Mesothelial cell of epicardium (in vitro differentiated cells): ENCODE results near the gene MAEA. TPM values are rescaled to one million over a fixed set of nuclear protein-coding genes. Genes with fewer than 3 reads are reported as not detected.

Source experiments
- DNase-seq, 2 experiments: peaks; one replicate each; pipeline ENCODE4 v3.0.0; 2021; ENCODE audit warnings: low spot score in 2 of 2; ENCODE audit not compliant: unreplicated experiment in 2 of 2
- H3K27ac Mint-ChIP-seq: 2 replicates; pipeline ENCODE4 v1.8.0; 2021; ENCODE audit warnings: mixed read lengths
- H3K27me3 Mint-ChIP-seq: 2 replicates; pipeline ENCODE4 v1.8.0; 2021; ENCODE audit warnings: low read depth, mixed read lengths
- H3K36me3 Mint-ChIP-seq: 2 replicates; pipeline ENCODE4 v1.8.0; 2021; ENCODE audit warnings: mixed read lengths
- H3K4me1 Mint-ChIP-seq: 2 replicates; pipeline ENCODE4 v1.8.0; 2021; ENCODE audit warnings: mixed read lengths
- H3K4me3 Mint-ChIP-seq: 2 replicates; pipeline ENCODE4 v1.8.0; 2021; ENCODE audit warnings: mild to moderate bottlenecking, moderate library complexity, mixed read lengths
- H3K9me3 Mint-ChIP-seq: 2 replicates; pipeline ENCODE4 v1.8.0; 2021; ENCODE audit warnings: mixed read lengths
- CTCF ChIP-seq: fragments of 200-600 bp; sonication (generic); IDR thresholded peaks from one replicate; pipeline ENCODE4 v1.5.0; 2021; ENCODE audit warnings: antibody characterized with exemption; ENCODE audit not compliant: unreplicated experiment
- total RNA-seq: library from RNA; stranded (reverse); gene quantifications from 3 replicates; pipeline ENCODE4 v1.2.1, GENCODE V29; 2021

MAEA gene
- total RNA-seq, 1 donor from 2014 or later, result 73.4 TPM

GRCh38 chr4:1242506-1243450 lies 46.9 kb upstream of the MAEA start:
- Mint-ChIP-seq H3K4me1 (peaks cover 27% of the 10 kb centered on the region), H3K27ac (peak overlapping the region; percentile 39), H3K27me3 (no peaks in the 10 kb centered on the region), H3K4me3 (no peak overlapping the region), H3K9me3 (no peaks in the 10 kb centered on the region), H3K36me3 (peaks cover 12% of the 10 kb centered on the region)
- TF ChIP-seq CTCF, result no peak
- peak in 1 of 2 experiments; percentile 35 for DNase-seq

GRCh38 chr4:1243451-1244080 lies 46.1 kb upstream of the MAEA start:
- DNase-seq, result peak in 1 of 2 experiments; percentile 36
- H3K27me3 Mint-ChIP-seq, result no peaks in the 10 kb centered on the region
- H3K4me1 Mint-ChIP-seq, result peaks cover 27% of the 10 kb centered on the region
- no peak for TF ChIP-seq CTCF
- H3K27ac Mint-ChIP-seq, result no peak overlapping the region
- H3K9me3 Mint-ChIP-seq, result no peaks in the 10 kb centered on the region
- no peak overlapping the region for H3K4me3 Mint-ChIP-seq
- peaks cover 10% of the 10 kb centered on the region for H3K36me3 Mint-ChIP-seq

- Mint-ChIP-seq H3K4me3 (no peak overlapping the region), H3K9me3 (no peaks in the 10 kb centered on the region), H3K27ac (no peak overlapping the region), H3K4me1 (peaks cover 27% of the 10 kb centered on the region), H3K27me3 (no peaks in the 10 kb centered on the region), H3K36me3 (peaks cover 7% of the 10 kb centered on the region)
- peak in 1 of 2 experiments; percentile 34 for DNase-seq
- TF ChIP-seq CTCF, result no peak
Measured at GRCh38 chr4:1244081-1244977, 45.4 kb upstream of the MAEA start.

GRCh38 chr4:1244978-1245471 lies 44.7 kb upstream of the MAEA start:
- no peak for TF ChIP-seq CTCF
- peak overlapping the region; percentile 26 for H3K4me3 Mint-ChIP-seq
- peak overlapping the region; percentile 56 for H3K27ac Mint-ChIP-seq
- peaks cover 8% of the 10 kb centered on the region for H3K36me3 Mint-ChIP-seq
- H3K27me3 Mint-ChIP-seq, result no peaks in the 10 kb centered on the region
- peak in 1 of 2 experiments; percentile 22 for DNase-seq
- H3K4me1 Mint-ChIP-seq, result peaks cover 27% of the 10 kb centered on the region
- H3K9me3 Mint-ChIP-seq, result no peaks in the 10 kb centered on the region

- TF ChIP-seq CTCF, result no peak
- Mint-ChIP-seq H3K4me3 (peak overlapping the region; percentile 76), H3K36me3 (peaks cover 13% of the 10 kb centered on the region), H3K27me3 (no peaks in the 10 kb centered on the region), H3K9me3 (no peaks in the 10 kb centered on the region), H3K27ac (peak overlapping the region; percentile 56), H3K4me1 (peaks cover 27% of the 10 kb centered on the region)
- DNase-seq, result peak; percentile 20 to 31
Measured at GRCh38 chr4:1245481-1246051, 44.1 kb upstream of the MAEA start.
